Suprapubic skin (tissue), 4 donors: Measurements from ENCODE around the gene TRRAP. TPM values are rescaled to one million over a fixed set of nuclear protein-coding genes. Genes with fewer than 3 reads are reported as not detected.
"Not testable (repeated sequence)": the region's sequence is repeated elsewhere in the genome, so short reads cannot be mapped to it uniquely, and the experiment has no call there.

ENCODE experiments used
- DNase-seq, 2 donors: peaks; one replicate each; pipeline ENCODE4 v3.0.0-alpha.2; 2019; ENCODE audit warnings: low spot score in 2 of 2
- H3K27ac ChIP-seq: fragments of 200-600 bp; sonication (generic); one replicate; pipeline ENCODE4 v1.5.1; 2019
- H3K27me3 ChIP-seq: fragments of 200-600 bp; sonication (generic); one replicate; pipeline ENCODE4 v1.5.1; 2019
- H3K36me3 ChIP-seq: fragments of 200-600 bp; sonication (generic); one replicate; pipeline ENCODE4 v1.5.1; 2019
- H3K4me1 ChIP-seq: fragments of 200-600 bp; sonication (generic); one replicate; pipeline ENCODE4 v1.5.1; 2019
- H3K4me3 ChIP-seq: fragments of 200-600 bp; sonication (generic); one replicate; pipeline ENCODE4 v1.5.1; 2019; ENCODE audit warnings: mild to moderate bottlenecking
- H3K9me3 ChIP-seq: fragments of 200-600 bp; sonication (generic); one replicate; pipeline ENCODE4 v1.5.1; 2019
- CTCF ChIP-seq, 2 donors: fragments of 200-600 bp in 1 of 2; fragments of 450-650 bp in 1 of 2; sonication (generic) in 1 of 2; IDR thresholded peaks; one replicate each; pipeline ENCODE4 v1.5.1; 2016 to 2019; ENCODE audit warnings: antibody characterized with exemption in 2 of 2, mild to moderate bottlenecking in 1 of 2, moderate library complexity in 1 of 2
- EP300 ChIP-seq: sonication (generic); formaldehyde crosslinking; IDR thresholded peaks from one replicate; pipeline ENCODE4 v1.6.1; 2017; ENCODE audit warnings: antibody characterized with exemption
- POLR2A ChIP-seq, 2 donors: fragments of 450-650 bp; IDR thresholded peaks; one replicate each; pipeline ENCODE4 v1.6.1; 2017; ENCODE audit warnings: antibody characterized with exemption in 2 of 2, mild to moderate bottlenecking in 2 of 2, moderate library complexity in 2 of 2
- POLR2AphosphoS5 ChIP-seq, 3 donors: sonication (generic); formaldehyde crosslinking; IDR thresholded peaks; one replicate each; pipeline ENCODE4 v1.6.1; 2017; ENCODE audit warnings: antibody characterized with exemption in 3 of 3
- WGBS: methylation state at CpG from one replicate; pipeline ENCODE4 v1.1.5; 2018; 5-methylcytosine and 5-hydroxymethylcytosine counted together
- total RNA-seq, 4 donors: library from RNA; depleted of rRNA; stranded (reverse); fragments of >200 nt; gene quantifications; one replicate each; pipeline ENCODE4 v1.1.0, GENCODE V29; 2016

TRRAP gene
- total RNA-seq, 4 donors from 2014 or later: 46.2 to 97.1 (median 65.7) TPM

DNA sequence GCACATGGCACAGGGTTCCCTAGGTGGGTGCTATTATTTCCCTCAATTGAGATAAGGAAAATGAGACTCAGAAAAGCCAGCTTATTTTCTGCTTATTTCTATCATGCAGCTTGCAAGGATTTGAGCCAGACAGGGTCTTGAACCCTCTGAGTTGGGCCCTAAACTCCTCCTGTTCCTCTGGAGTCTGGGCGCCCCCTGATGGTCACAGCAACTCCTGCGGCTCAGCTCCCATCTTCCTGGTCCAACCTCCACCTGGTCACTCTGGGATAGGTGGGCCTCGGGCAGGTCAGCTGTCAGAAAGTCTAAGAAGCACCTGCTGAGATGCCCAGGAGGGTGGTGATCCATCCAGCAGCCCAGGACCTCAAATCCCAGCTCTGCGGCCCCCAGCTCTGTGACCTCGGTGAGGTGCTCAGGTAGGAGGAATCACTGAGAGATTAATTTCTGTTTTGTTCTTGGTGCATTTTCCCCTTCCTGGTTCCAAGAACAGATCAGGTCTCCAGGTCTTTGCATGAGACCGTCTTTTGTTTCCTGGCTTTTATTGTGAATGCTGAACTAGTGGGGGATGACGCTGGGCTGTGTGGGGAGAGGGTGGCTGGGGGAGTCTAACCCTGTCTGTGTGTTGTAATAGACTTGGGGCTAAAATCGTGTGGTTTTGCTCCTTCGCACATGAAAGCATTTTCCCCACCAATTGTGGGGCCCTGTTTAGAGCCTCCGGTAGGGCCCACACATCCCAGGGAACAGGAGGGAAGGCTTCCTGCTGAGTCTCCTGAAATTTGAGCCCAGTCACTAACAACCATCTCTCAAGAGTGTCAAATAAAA, 41.3 kb upstream of the TRRAP start:
- H3K27ac ChIP-seq: no peak overlapping the region
- peaks cover 19% of the 10 kb centered on the region for H3K27me3 ChIP-seq
- TF ChIP-seq POLR2A (IDR thresholded peaks at IDR 0.05): no peak
- TF ChIP-seq CTCF (IDR thresholded peaks at IDR 0.05): peak in 1 of 2 donors; percentile 38
- no peak for TF ChIP-seq EP300
- TF ChIP-seq POLR2AphosphoS5 (IDR thresholded peaks at IDR 0.05): no peak
- H3K4me1 ChIP-seq: no peaks in the 10 kb centered on the region
- no peak for DNase-seq
- H3K36me3 ChIP-seq: no peaks in the 10 kb centered on the region
- no peak overlapping the region for H3K4me3 ChIP-seq
- WGBS: 34% methylated on average over 10 of the region's 10 CpGs
- H3K9me3 ChIP-seq: no peaks in the 10 kb centered on the region

DNA sequence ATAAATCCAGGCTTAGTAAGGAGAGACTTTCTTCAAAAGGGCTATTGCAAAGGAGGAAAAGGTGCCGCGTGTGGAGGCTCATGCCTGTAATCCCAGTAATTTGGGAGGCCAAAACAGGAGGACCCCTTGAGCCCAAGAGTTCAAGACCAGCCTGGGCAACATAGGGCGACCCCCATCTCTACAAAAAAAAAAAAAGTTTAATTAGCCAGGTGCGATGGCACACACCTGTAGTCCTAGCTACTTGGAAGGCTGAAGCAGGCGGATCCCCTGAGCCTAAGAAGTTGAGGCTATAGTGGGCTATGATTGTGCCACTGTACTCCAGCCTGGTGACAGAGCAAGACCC, 40.7 kb upstream of the TRRAP start:
- Histone ChIP-seq H3K9me3 (no peaks in the 10 kb centered on the region), H3K27ac (no peak overlapping the region), H3K27me3 (peaks cover 19% of the 10 kb centered on the region), H3K4me3 (no peak overlapping the region), H3K4me1 (no peaks in the 10 kb centered on the region), H3K36me3 (no peaks in the 10 kb centered on the region)
- WGBS: 70% methylated on average over 5 of the region's 5 CpGs
- no peak for DNase-seq
- no peak for TF ChIP-seq POLR2A (IDR thresholded peaks at IDR 0.05)
- TF ChIP-seq POLR2AphosphoS5 (IDR thresholded peaks at IDR 0.05): no peak
- TF ChIP-seq EP300: no peak
- TF ChIP-seq CTCF (IDR thresholded peaks at IDR 0.05): no peak

- Histone ChIP-seq H3K36me3 (no peaks in the 10 kb centered on the region), H3K27ac (no peak overlapping the region), H3K4me1 (no peaks in the 10 kb centered on the region), H3K27me3 (peaks cover 15% of the 10 kb centered on the region), H3K4me3 (no peak overlapping the region), H3K9me3 (no peaks in the 10 kb centered on the region)
- WGBS: 83% methylated on average over 11 of the region's 11 CpGs
- no peak for DNase-seq
- no peak for TF ChIP-seq EP300
- TF ChIP-seq POLR2AphosphoS5 (IDR thresholded peaks at IDR 0.05): no peak
- no peak for TF ChIP-seq POLR2A (IDR thresholded peaks at IDR 0.05)
- no peak for TF ChIP-seq CTCF (IDR thresholded peaks at IDR 0.05)
Measured at GRCh38 chr7:98840096-98840495, 38.2 kb upstream of the TRRAP start.

- TF ChIP-seq POLR2AphosphoS5 (IDR thresholded peaks at IDR 0.05) (no peak), EP300 (no peak), CTCF (IDR thresholded peaks at IDR 0.05) (no peak), POLR2A (IDR thresholded peaks at IDR 0.05) (no peak)
Measured at GRCh38 chr7:98840722-98841121, 37.6 kb upstream of the TRRAP start.

GRCh38 chr7:98841179-98841997, 36.9 kb upstream of the TRRAP start:
- DNase-seq: peak in 1 of 2 donors; percentile 75
- Histone ChIP-seq H3K4me3 (no peak overlapping the region), H3K27ac (no peak overlapping the region)

More at GRCh38 chr7:98840722-98841121, 37.6 kb upstream of the TRRAP start:
- peaks cover 11% of the 10 kb centered on the region for H3K27me3 ChIP-seq
- H3K4me3 ChIP-seq: no peak overlapping the region
- H3K9me3 ChIP-seq: no peaks in the 10 kb centered on the region
- H3K4me1 ChIP-seq: no peaks in the 10 kb centered on the region
- DNase-seq: no peak
- H3K27ac ChIP-seq: no peak overlapping the region
- WGBS: 60% methylated on average over 4 of the region's 4 CpGs
- H3K36me3 ChIP-seq: no peaks in the 10 kb centered on the region

GRCh38 chr7:98842552-98842951, 35.8 kb upstream of the TRRAP start:
- DNase-seq, H3K27ac ChIP-seq, H3K9me3 ChIP-seq, H3K36me3 ChIP-seq, H3K4me1 ChIP-seq, H3K4me3 ChIP-seq: not testable (repeated sequence)
- peaks cover 10% of the 10 kb centered on the region for H3K27me3 ChIP-seq
- whole genome bisulfite sequencing: 88% methylated on average over 2 of the region's 2 CpGs

More at GRCh38 chr7:98841179-98841997, 36.9 kb upstream of the TRRAP start:
- no peaks in the 10 kb centered on the region for H3K9me3 ChIP-seq
- peaks cover 10% of the 10 kb centered on the region for H3K27me3 ChIP-seq
- TF ChIP-seq CTCF (IDR thresholded peaks at IDR 0.05): peak; percentile 90 to 92
- TF ChIP-seq POLR2A (IDR thresholded peaks at IDR 0.05): no peak
- TF ChIP-seq POLR2AphosphoS5 (IDR thresholded peaks at IDR 0.05): no peak
- no peak for TF ChIP-seq EP300
- H3K4me1 ChIP-seq: no peaks in the 10 kb centered on the region
- no peaks in the 10 kb centered on the region for H3K36me3 ChIP-seq
- WGBS: 64% methylated on average over 8 of the region's 11 CpGs
